ENCODE data around the gene LRRC2.

The LRRC2 gene

GRCh38 chr3:46542344-46542743 is 23.8 kb downstream of the LRRC2 start:
- Histone ChIP-seq H3K4me1 (ENCODE audit: low read length) (peaks cover 68% of the 10 kb centered on the region), H3K4me3 (ENCODE audit: low read length) (no peak overlapping the region), H3K27me3 (ENCODE audit: low read depth, low read length) (peaks cover 28% of the 10 kb centered on the region), H3K9me3 (ENCODE audit: insufficient read depth, low read length) (peaks cover 6% of the 10 kb centered on the region; the same call in 1 of the 2 replicates), H2AFZ (ENCODE audit: low read depth, low read length) (no peak overlapping the region), H3K36me3 (replicated peaks; ENCODE audit: low read depth, low read length) (peaks cover 4% of the 10 kb centered on the region), H3K4me2 (ENCODE audit: low read length) (peak overlapping the region; percentile 51; the same call in 1 of the 2 replicates), H3K9ac (ENCODE audit: low read length) (no peak overlapping the region), H3K79me2 (ENCODE audit: low read length) (no peaks in the 10 kb centered on the region), H3K27ac (ENCODE audit: low read length) (no peak overlapping the region), H4K20me1 (ENCODE audit: insufficient read depth, low read length) (no peaks in the 10 kb centered on the region; the same call in 1 of the 2 replicates)
- no peak for TF ChIP-seq EZH2phosphoT487 (IDR thresholded peaks at IDR 0.05; ENCODE audit: low read depth)
- no peak for TF ChIP-seq CTCF (IDR thresholded peaks at IDR 0.05; ENCODE audit: low read depth, low read length)

- Histone ChIP-seq H3K9me3 (ENCODE audit: insufficient read depth, low read length) (peaks cover 6% of the 10 kb centered on the region; the same call in 1 of the 2 replicates), H4K20me1 (ENCODE audit: insufficient read depth, low read length) (no peaks in the 10 kb centered on the region; the same call in 1 of the 2 replicates), H3K9ac (ENCODE audit: low read length) (peak overlapping the region; percentile 30; the same call in 1 of the 2 replicates), H3K36me3 (replicated peaks; ENCODE audit: low read depth, low read length) (peaks cover 4% of the 10 kb centered on the region), H3K4me2 (ENCODE audit: low read length) (peak overlapping the region; percentile 51), H3K4me1 (ENCODE audit: low read length) (peaks cover 70% of the 10 kb centered on the region), H2AFZ (ENCODE audit: low read depth, low read length) (no peak overlapping the region), H3K4me3 (ENCODE audit: low read length) (peak overlapping the region; percentile 9; the same call in 1 of the 2 replicates), H3K27ac (ENCODE audit: low read length) (peak overlapping the region; percentile 24), H3K79me2 (ENCODE audit: low read length) (no peaks in the 10 kb centered on the region), H3K27me3 (ENCODE audit: low read depth, low read length) (peaks cover 27% of the 10 kb centered on the region)
- TF ChIP-seq EZH2phosphoT487 (IDR thresholded peaks at IDR 0.05; ENCODE audit: low read depth) (no peak), CTCF (IDR thresholded peaks at IDR 0.05; ENCODE audit: low read depth, low read length) (no peak)
Observed at GRCh38 chr3:46541835-46542234, 24.3 kb downstream of the LRRC2 start.

GRCh38 chr3:46540550-46540949 is 25.6 kb downstream of the LRRC2 start:
- Histone ChIP-seq H3K27ac (ENCODE audit: low read length) (no peak overlapping the region), H3K27me3 (ENCODE audit: low read depth, low read length) (peaks cover 29% of the 10 kb centered on the region), H3K4me3 (ENCODE audit: low read length) (no peak overlapping the region), H2AFZ (ENCODE audit: low read depth, low read length) (no peak overlapping the region), H3K4me1 (ENCODE audit: low read length) (peaks cover 72% of the 10 kb centered on the region), H3K4me2 (ENCODE audit: low read length) (no peak overlapping the region), H3K79me2 (ENCODE audit: low read length) (no peaks in the 10 kb centered on the region), H3K9ac (ENCODE audit: low read length) (no peak overlapping the region), H3K36me3 (replicated peaks; ENCODE audit: low read depth, low read length) (peaks cover 4% of the 10 kb centered on the region), H4K20me1 (ENCODE audit: insufficient read depth, low read length) (no peaks in the 10 kb centered on the region), H3K9me3 (ENCODE audit: insufficient read depth, low read length) (peaks cover 6% of the 10 kb centered on the region; the same call in 1 of the 2 replicates)
- TF ChIP-seq EZH2phosphoT487 (IDR thresholded peaks at IDR 0.05; ENCODE audit: low read depth) (no peak), CTCF (IDR thresholded peaks at IDR 0.05; ENCODE audit: low read depth, low read length) (no peak)

- peak overlapping the region; percentile 88 for H3K4me2 ChIP-seq (ENCODE audit: low read length)
Observed at GRCh38 chr3:46539443-46540005, 26.6 kb downstream of the LRRC2 start.

More at GRCh38 chr3:46539443-46540005, 26.6 kb downstream of the LRRC2 start:
- Histone ChIP-seq H3K9me3 (ENCODE audit: insufficient read depth, low read length) (peaks cover 6% of the 10 kb centered on the region; the same call in 1 of the 2 replicates), H4K20me1 (ENCODE audit: insufficient read depth, low read length) (no peaks in the 10 kb centered on the region), H3K79me2 (ENCODE audit: low read length) (no peaks in the 10 kb centered on the region), H3K4me3 (ENCODE audit: low read length) (peak overlapping the region; percentile 70), H3K4me1 (ENCODE audit: low read length) (peaks cover 66% of the 10 kb centered on the region), H3K36me3 (replicated peaks; ENCODE audit: low read depth, low read length) (peaks cover 4% of the 10 kb centered on the region), H3K27ac (ENCODE audit: low read length) (peak overlapping the region; percentile 88), H3K9ac (ENCODE audit: low read length) (peak overlapping the region; percentile 53), H3K27me3 (ENCODE audit: low read depth, low read length) (peaks cover 39% of the 10 kb centered on the region), H2AFZ (ENCODE audit: low read depth, low read length) (peak overlapping the region; percentile 3; the same call in 1 of the 2 replicates)
- no peak for TF ChIP-seq EZH2phosphoT487 (IDR thresholded peaks at IDR 0.05; ENCODE audit: low read depth)

All from OCI-LY3 (cell line).